ENCODE data around the gene GRPR. TPM values are rescaled to one million over a fixed set of nuclear protein-coding genes. Genes with fewer than 3 reads are reported as not detected.

The GRPR gene
- total RNA-seq, 5 donors from 2014 or later (not counting 1 experiment from before 2014, with no cell fraction given): 0.16 to 0.32 TPM; not detected in 3

DNA sequence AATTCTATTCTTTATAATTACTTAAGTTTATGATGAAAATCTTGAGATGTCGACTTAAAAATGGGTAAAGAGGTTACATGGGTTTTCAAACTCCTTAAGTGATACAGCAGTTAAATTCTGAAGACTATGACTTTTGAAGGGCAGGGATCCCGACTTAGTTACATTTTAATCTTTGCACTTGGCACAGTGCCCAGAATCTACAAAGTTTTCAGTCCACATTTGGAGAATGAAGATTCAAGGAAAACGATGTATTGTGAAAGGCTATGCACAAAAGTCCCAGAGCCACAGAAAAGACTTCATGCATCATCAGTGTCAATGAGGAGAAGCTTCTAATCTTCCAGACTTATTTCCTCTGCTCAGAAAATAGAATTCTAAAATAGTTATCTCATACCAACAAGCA, 36.3 kb upstream of the GRPR start:
- H3K27me3 Mint-ChIP-seq: peaks cover 7 to 43% of the 10 kb centered on the region in 2 donors
- H3K27ac Mint-ChIP-seq: no peak overlapping the region
- no peaks in the 10 kb centered on the region for H3K9me3 Mint-ChIP-seq
- Histone ChIP-seq H3K4me1 (ENCODE audit: control insufficient read depth in 1 of 2, extremely low read depth in 1 of 2, insufficient read depth in 2 of 2, low read length in 2 of 2) (no peaks in the 10 kb centered on the region), H3K36me3 (ENCODE audit: control insufficient read depth in 2 of 2, extremely low read depth in 1 of 2, insufficient read depth in 1 of 2, low read length in 1 of 2) (no peaks in the 10 kb centered on the region), H3K27ac (ENCODE audit: low read length) (no peak overlapping the region), H3K27me3 (replicated peaks in 1 of 2; ENCODE audit: control insufficient read depth in 2 of 2, extremely low read depth in 1 of 2, insufficient read depth in 2 of 2, low read length in 1 of 2) (no peaks in the 10 kb centered on the region), H3K4me3 (ENCODE audit: control insufficient read depth in 1 of 2, extremely low read depth in 1 of 2, low read length in 1 of 2) (no peak overlapping the region), H3K9me3 (no peaks in the 10 kb centered on the region)
- H3K36me3 Mint-ChIP-seq: no peaks in the 10 kb centered on the region
- DNase-seq: no peak
- POLR2A ChIA-PET: no interaction called here
- ATAC-seq (replicated peaks in 1 of 4): no peak
- H3K4me1 Mint-ChIP-seq: no peaks in the 10 kb centered on the region
- CTCF ChIA-PET: no interaction called here
- no peak overlapping the region for H3K4me3 Mint-ChIP-seq
- no CpG with 5 or more reads among the region's 3 CpGs for WGBS (ENCODE audit: insufficient coverage)

DNA sequence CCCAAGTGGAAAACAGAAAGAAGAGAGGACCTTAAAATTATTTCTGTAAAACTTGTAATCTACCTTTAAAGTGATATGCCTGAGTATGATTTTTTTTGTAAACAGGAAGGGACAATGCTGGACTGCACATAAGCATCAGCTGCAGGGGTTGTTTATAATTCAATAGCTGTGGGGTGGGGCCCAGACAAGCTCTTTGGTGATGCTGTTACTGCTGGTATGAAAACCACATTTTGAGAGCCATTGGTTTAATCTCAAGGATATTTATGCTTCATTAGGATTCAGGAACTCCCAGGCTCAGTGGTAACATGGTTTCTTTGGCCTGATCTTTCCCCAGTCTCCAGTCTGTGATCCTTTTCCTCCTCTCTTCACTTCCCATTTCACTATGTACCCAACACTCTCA, 34.3 kb upstream of the GRPR start:
- Mint-ChIP-seq H3K4me3 (no peak overlapping the region), H3K9me3 (no peaks in the 10 kb centered on the region), H3K36me3 (no peaks in the 10 kb centered on the region), H3K27ac (no peak overlapping the region), H3K27me3 (peaks cover 13 to 49% of the 10 kb centered on the region in 2 donors), H3K4me1 (no peaks in the 10 kb centered on the region)
- CTCF ChIA-PET: no interaction called here
- no peak overlapping the region for H3K27ac ChIP-seq (ENCODE audit: low read length)
- no peaks in the 10 kb centered on the region for H3K27me3 ChIP-seq (replicated peaks in 1 of 2; ENCODE audit: control insufficient read depth in 2 of 2, extremely low read depth in 1 of 2, insufficient read depth in 2 of 2, low read length in 1 of 2)
- no peak overlapping the region for H3K4me3 ChIP-seq (ENCODE audit: control insufficient read depth in 1 of 2, extremely low read depth in 1 of 2, low read length in 1 of 2)
- no peak for ATAC-seq (replicated peaks in 1 of 4)
- no peaks in the 10 kb centered on the region for H3K36me3 ChIP-seq (ENCODE audit: control insufficient read depth in 2 of 2, extremely low read depth in 1 of 2, insufficient read depth in 1 of 2, low read length in 1 of 2)
- POLR2A ChIA-PET: no interaction called here
- DNase-seq: no peak
- no peaks in the 10 kb centered on the region for H3K9me3 ChIP-seq
- no peaks in the 10 kb centered on the region for H3K4me1 ChIP-seq (ENCODE audit: control insufficient read depth in 1 of 2, extremely low read depth in 1 of 2, insufficient read depth in 2 of 2, low read length in 2 of 2)

DNA sequence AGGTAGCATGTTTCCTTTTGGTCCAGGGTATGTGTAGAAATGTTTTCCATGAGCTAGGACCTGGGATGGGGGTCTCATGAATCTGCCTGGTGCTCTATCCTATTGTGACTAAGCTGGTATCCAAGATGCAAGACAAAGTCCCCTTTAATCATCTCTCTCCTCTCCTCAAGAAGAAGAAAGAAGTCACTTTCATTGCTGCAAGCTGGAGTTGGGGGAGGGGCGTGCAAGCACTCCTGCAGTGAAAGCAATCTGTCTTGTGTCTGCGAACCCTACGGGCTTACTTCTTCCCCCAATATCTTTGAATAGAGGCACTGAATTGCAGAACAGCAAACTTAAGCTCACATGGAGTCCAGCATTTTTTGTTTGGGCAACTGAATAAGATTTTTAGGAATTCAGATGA, 27.2 kb upstream of the GRPR start:
- POLR2A ChIA-PET: no interaction called here

DNA sequence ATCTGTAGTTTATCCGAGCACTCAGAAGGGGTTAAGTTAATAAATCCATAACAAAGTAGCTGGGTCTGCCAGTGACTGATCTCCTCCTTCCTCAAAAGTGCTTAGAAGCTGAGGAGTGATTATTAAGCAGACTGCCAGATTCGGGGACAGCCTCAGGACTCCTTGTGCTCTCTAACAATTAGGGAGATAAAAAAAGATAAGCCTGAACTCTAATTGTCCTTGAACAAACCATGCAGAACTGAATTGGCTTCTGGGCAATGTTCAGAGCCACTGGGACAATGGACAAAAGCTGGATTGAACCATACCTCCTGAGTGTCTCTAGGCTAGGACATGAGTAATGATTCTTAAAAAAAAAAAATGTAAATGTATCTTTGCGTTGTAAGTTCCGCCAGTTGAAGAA, 22.7 kb upstream of the GRPR start:
- Histone ChIP-seq H3K9me3 (no peaks in the 10 kb centered on the region), H3K4me3 (ENCODE audit: control insufficient read depth in 1 of 2, extremely low read depth in 1 of 2, low read length in 1 of 2) (no peak overlapping the region), H3K36me3 (ENCODE audit: control insufficient read depth in 2 of 2, extremely low read depth in 1 of 2, insufficient read depth in 1 of 2, low read length in 1 of 2) (no peaks in the 10 kb centered on the region), H3K27me3 (replicated peaks in 1 of 2; ENCODE audit: control insufficient read depth in 2 of 2, extremely low read depth in 1 of 2, insufficient read depth in 2 of 2, low read length in 1 of 2) (no peaks in the 10 kb centered on the region), H3K27ac (ENCODE audit: low read length) (no peak overlapping the region), H3K4me1 (ENCODE audit: control insufficient read depth in 1 of 2, extremely low read depth in 1 of 2, insufficient read depth in 2 of 2, low read length in 2 of 2) (no peaks in the 10 kb centered on the region)
- no peak overlapping the region for H3K27ac Mint-ChIP-seq
- ChIA-PET CTCF (no interaction called here), POLR2A (no interaction called here)
- H3K36me3 Mint-ChIP-seq: no peaks in the 10 kb centered on the region
- no peak for DNase-seq
- no CpG with 5 or more reads among the region's 4 CpGs for WGBS (ENCODE audit: insufficient coverage)
- H3K4me1 Mint-ChIP-seq: no peaks in the 10 kb centered on the region
- ATAC-seq (replicated peaks in 1 of 4): no peak
- H3K27me3 Mint-ChIP-seq: peaks cover 4 to 16% of the 10 kb centered on the region in 2 donors
- H3K4me3 Mint-ChIP-seq: no peak overlapping the region
- H3K9me3 Mint-ChIP-seq: no peaks in the 10 kb centered on the region

More for the DNA sequence above, 27.2 kb upstream of the GRPR start:
- Histone ChIP-seq H3K27me3 (replicated peaks in 1 of 2; ENCODE audit: control insufficient read depth in 2 of 2, extremely low read depth in 1 of 2, insufficient read depth in 2 of 2, low read length in 1 of 2) (no peaks in the 10 kb centered on the region), H3K4me1 (ENCODE audit: control insufficient read depth in 1 of 2, extremely low read depth in 1 of 2, insufficient read depth in 2 of 2, low read length in 2 of 2) (no peaks in the 10 kb centered on the region), H3K27ac (ENCODE audit: low read length) (no peak overlapping the region), H3K4me3 (ENCODE audit: control insufficient read depth in 1 of 2, extremely low read depth in 1 of 2, low read length in 1 of 2) (no peak overlapping the region), H3K9me3 (no peaks in the 10 kb centered on the region), H3K36me3 (ENCODE audit: control insufficient read depth in 2 of 2, extremely low read depth in 1 of 2, insufficient read depth in 1 of 2, low read length in 1 of 2) (no peaks in the 10 kb centered on the region)
- H3K9me3 Mint-ChIP-seq: no peaks in the 10 kb centered on the region
- H3K4me3 Mint-ChIP-seq: no peak overlapping the region
- no peaks in the 10 kb centered on the region for H3K36me3 Mint-ChIP-seq
- CTCF ChIA-PET: no interaction called here
- DNase-seq (no peak), ATAC-seq (replicated peaks in 1 of 4) (no peak)
- H3K4me1 Mint-ChIP-seq: no peaks in the 10 kb centered on the region
- H3K27me3 Mint-ChIP-seq: peaks cover 10 to 44% of the 10 kb centered on the region in 2 donors
- no CpG with 5 or more reads among the region's 3 CpGs for WGBS (ENCODE audit: insufficient coverage)
- H3K27ac Mint-ChIP-seq: no peak overlapping the region

DNA sequence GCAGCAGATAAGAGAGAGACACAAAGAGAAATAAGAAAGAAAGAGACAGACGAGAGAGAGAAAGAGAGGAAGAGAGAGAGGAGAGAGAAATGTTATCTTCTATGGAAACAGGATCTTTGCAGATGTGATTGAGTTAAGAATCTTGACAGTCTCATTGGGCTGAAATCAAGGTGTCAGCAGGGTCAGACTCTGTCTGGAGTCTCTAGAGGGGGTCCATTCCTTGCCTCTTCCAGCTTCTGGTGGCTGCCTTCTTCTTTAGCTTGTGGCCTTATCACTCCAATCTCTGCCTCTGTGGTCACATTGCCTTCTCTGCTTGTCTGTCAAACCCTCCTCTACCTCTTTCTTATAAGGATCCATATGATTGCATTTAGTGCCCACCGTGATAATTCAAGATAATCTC, 21.8 kb upstream of the GRPR start:
- ChIA-PET CTCF (no interaction called here), POLR2A (no interaction called here)
- H3K4me3 Mint-ChIP-seq: no peak overlapping the region
- H3K36me3 Mint-ChIP-seq: no peaks in the 10 kb centered on the region
- no peaks in the 10 kb centered on the region for H3K27me3 ChIP-seq (replicated peaks in 1 of 2; ENCODE audit: control insufficient read depth in 2 of 2, extremely low read depth in 1 of 2, insufficient read depth in 2 of 2, low read length in 1 of 2)
- H3K36me3 ChIP-seq (ENCODE audit: control insufficient read depth in 2 of 2, extremely low read depth in 1 of 2, insufficient read depth in 1 of 2, low read length in 1 of 2): no peaks in the 10 kb centered on the region
- H3K4me1 ChIP-seq (ENCODE audit: control insufficient read depth in 1 of 2, extremely low read depth in 1 of 2, insufficient read depth in 2 of 2, low read length in 2 of 2): no peaks in the 10 kb centered on the region
- ATAC-seq (replicated peaks in 1 of 4): no peak
- no peaks in the 10 kb centered on the region for H3K9me3 ChIP-seq
- WGBS (ENCODE audit: insufficient coverage): no CpG with 5 or more reads among the region's 2 CpGs
- peaks cover 4 to 24% of the 10 kb centered on the region in 2 donors for H3K27me3 Mint-ChIP-seq
- H3K4me3 ChIP-seq (ENCODE audit: control insufficient read depth in 1 of 2, extremely low read depth in 1 of 2, low read length in 1 of 2): no peak overlapping the region
- H3K4me1 Mint-ChIP-seq: no peaks in the 10 kb centered on the region
- no peak overlapping the region for H3K27ac Mint-ChIP-seq
- H3K9me3 Mint-ChIP-seq: no peaks in the 10 kb centered on the region
- H3K27ac ChIP-seq (ENCODE audit: low read length): no peak overlapping the region
- no peak for DNase-seq

DNA sequence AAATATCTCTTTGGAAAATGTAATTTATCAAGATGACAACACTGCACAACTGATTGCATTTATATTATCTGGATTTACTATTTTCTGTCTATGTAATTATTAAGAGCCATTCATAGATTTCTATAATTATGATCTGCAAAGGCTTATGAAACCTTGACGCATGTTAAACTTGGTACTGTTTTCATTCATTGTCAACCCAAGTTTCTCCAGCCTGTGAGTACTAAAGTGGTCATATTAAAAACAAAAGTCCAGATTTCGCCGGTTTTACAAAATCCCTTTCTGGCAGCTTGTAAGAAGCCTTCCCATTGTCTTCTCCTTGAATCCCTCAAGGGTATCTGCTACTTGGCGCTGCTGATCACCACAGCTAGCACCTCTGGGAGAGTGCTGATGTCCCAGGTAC, 19.7 kb upstream of the GRPR start:
- POLR2A ChIA-PET: no interaction called here
- H3K4me3 ChIP-seq (ENCODE audit: control insufficient read depth in 1 of 2, extremely low read depth in 1 of 2, low read length in 1 of 2): no peak overlapping the region
- H3K27me3 ChIP-seq (replicated peaks in 1 of 2; ENCODE audit: control insufficient read depth in 2 of 2, extremely low read depth in 1 of 2, insufficient read depth in 2 of 2, low read length in 1 of 2): no peaks in the 10 kb centered on the region
- Mint-ChIP-seq H3K27me3 (peaks cover 4 to 21% of the 10 kb centered on the region in 2 donors), H3K9me3 (no peaks in the 10 kb centered on the region), H3K4me3 (no peak overlapping the region), H3K36me3 (no peaks in the 10 kb centered on the region), H3K4me1 (no peaks in the 10 kb centered on the region), H3K27ac (no peak overlapping the region)
- CTCF ChIA-PET: no interaction called here
- no peak for ATAC-seq (replicated peaks in 1 of 4)
- H3K4me1 ChIP-seq (ENCODE audit: control insufficient read depth in 1 of 2, extremely low read depth in 1 of 2, insufficient read depth in 2 of 2, low read length in 2 of 2): no peaks in the 10 kb centered on the region
- no peak for DNase-seq
- H3K9me3 ChIP-seq: no peaks in the 10 kb centered on the region
- no peaks in the 10 kb centered on the region for H3K36me3 ChIP-seq (ENCODE audit: control insufficient read depth in 2 of 2, extremely low read depth in 1 of 2, insufficient read depth in 1 of 2, low read length in 1 of 2)
- no CpG with 5 or more reads among the region's 4 CpGs for WGBS (ENCODE audit: insufficient coverage)
- H3K27ac ChIP-seq (ENCODE audit: low read length): no peak overlapping the region

DNA sequence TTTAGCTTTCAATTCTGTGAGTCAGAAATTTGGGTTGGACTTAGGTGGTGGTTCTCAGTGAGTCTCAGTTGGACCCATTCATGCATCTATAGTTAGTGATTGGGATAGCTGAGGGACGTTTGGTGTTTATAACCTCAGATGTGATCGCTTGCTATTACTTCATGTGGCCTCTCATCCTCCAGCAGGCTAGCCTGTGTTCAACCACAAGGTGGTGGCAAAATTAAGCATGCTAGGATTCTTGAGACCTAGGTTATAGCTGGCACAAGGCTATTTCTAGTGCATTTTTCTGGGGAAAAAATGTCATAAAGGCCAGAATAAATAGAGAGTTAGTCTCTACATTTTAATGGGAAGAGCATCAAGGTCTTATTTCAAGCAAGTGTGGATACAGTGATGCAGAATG, 10.9 kb upstream of the GRPR start:
- no peak for ATAC-seq (replicated peaks in 1 of 4)
- Histone ChIP-seq H3K27me3 (replicated peaks in 1 of 2; ENCODE audit: control insufficient read depth in 2 of 2, extremely low read depth in 1 of 2, insufficient read depth in 2 of 2, low read length in 1 of 2) (no peaks in the 10 kb centered on the region), H3K36me3 (ENCODE audit: control insufficient read depth in 2 of 2, extremely low read depth in 1 of 2, insufficient read depth in 1 of 2, low read length in 1 of 2) (no peaks in the 10 kb centered on the region), H3K4me3 (ENCODE audit: control insufficient read depth in 1 of 2, extremely low read depth in 1 of 2, low read length in 1 of 2) (no peak overlapping the region), H3K9me3 (no peaks in the 10 kb centered on the region), H3K27ac (ENCODE audit: low read length) (no peak overlapping the region), H3K4me1 (ENCODE audit: control insufficient read depth in 1 of 2, extremely low read depth in 1 of 2, insufficient read depth in 2 of 2, low read length in 2 of 2) (no peaks in the 10 kb centered on the region)
- CTCF ChIA-PET: interaction anchor here in 1 of 2 donors (0.8 kb wide), 1 partner anchor 10 kb away, joined by 3 read pairs; no protein-coding TSS in a partner anchor
- Mint-ChIP-seq H3K4me1 (no peaks in the 10 kb centered on the region), H3K27me3 (peaks cover 2 to 11% of the 10 kb centered on the region in 2 donors), H3K9me3 (no peaks in the 10 kb centered on the region), H3K4me3 (no peak overlapping the region), H3K27ac (no peak overlapping the region), H3K36me3 (no peaks in the 10 kb centered on the region)
- WGBS (ENCODE audit: insufficient coverage): 50% methylated on average over 2 of the region's 2 CpGs
- no peak for DNase-seq
- POLR2A ChIA-PET: no interaction called here

Measured in T-cell (primary cell).